Measurements from ENCODE around the gene UQCRQ. TPM values are rescaled to one million over a fixed set of nuclear protein-coding genes. Genes with fewer than 3 reads are reported as not detected.

The UQCRQ gene
- total and polyA plus RNA-seq, 2 of the 13 experiments (the other 11 are each of a cell fraction or from before 2014, with no cell fraction given): 257 to 575 TPM

DNA sequence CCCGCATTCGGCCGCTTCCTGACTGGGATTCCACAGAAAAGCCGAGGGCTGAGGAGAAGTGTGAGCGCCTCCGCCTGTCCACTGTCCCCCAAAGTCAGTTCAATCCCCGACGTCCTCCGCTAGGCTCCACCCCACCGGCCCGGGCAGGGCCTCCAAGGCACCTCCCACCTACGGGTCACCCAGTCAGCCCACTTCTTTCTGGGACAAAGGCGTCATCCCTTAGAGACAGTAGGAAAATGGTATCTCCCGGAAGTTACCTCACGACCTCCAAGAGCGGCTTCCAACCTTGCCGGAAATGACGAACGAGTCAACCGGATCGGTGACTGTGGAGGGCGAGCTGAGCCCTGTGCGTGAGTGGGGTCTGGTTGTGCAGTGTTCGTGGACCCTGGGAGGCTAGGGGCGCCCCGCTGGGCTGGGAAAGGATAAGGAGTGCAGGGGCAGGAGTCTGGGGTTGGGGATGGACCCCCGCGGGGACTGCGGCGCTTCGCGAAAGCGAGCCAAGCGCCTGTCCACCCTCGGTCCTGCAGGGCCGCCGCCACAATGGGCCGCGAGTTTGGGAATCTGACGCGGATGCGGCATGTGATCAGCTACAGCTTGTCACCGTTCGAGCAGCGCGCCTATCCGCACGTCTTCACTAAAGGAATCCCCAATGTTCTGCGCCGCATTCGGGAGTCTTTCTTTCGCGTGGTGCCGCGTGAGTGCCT is at the start of gene UQCRQ, which contains the start of gene GDF9 (continued):
- TF ChIP-seq, protein P1, sequence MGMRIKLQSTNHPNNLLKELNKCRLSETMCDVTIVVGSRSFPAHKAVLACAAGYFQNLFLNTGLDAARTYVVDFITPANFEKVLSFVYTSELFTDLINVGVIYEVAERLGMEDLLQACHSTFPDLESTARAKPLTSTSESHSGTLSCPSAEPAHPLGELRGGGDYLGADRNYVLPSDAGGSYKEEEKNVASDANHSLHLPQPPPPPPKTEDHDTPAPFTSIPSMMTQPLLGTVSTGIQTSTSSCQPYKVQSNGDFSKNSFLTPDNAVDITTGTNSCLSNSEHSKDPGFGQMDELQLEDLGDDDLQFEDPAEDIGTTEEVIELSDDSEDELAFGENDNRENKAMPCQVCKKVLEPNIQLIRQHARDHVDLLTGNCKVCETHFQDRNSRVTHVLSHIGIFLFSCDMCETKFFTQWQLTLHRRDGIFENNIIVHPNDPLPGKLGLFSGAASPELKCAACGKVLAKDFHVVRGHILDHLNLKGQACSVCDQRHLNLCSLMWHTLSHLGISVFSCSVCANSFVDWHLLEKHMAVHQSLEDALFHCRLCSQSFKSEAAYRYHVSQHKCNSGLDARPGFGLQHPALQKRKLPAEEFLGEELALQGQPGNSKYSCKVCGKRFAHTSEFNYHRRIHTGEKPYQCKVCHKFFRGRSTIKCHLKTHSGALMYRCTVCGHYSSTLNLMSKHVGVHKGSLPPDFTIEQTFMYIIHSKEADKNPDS (CRISPR knock-in tag; IDR thresholded peaks at IDR 0.05): no peak
- TF ChIP-seq SOX13 (IDR thresholded peaks at IDR 0.05) (no peak), SOX13 (CRISPR knock-in tag; conservative IDR thresholded peaks at IDR 0.05 in 1 of 2, IDR thresholded peaks at IDR 0.05 in 1 of 2) (no peak), ONECUT2 (CRISPR knock-in tag; IDR thresholded peaks at IDR 0.05) (no peak), ZNF777 (CRISPR knock-in tag; IDR thresholded peaks at IDR 0.05) (peak; percentile 94), TGIF2 (CRISPR knock-in tag; IDR thresholded peaks at IDR 0.05) (peak; percentile 63; the same call in 1 of the 2 replicates), ZNF850 (CRISPR knock-in tag; conservative IDR thresholded peaks at IDR 0.05) (no peak; the same call in 1 of the 2 replicates), MAF1 (CRISPR knock-in tag; IDR thresholded peaks at IDR 0.05; ENCODE audit: borderline replicate concordance) (0 out of 2 replicates have a peak, but pooled peaks have one; percentile 60), ZKSCAN8 (CRISPR knock-in tag; IDR thresholded peaks at IDR 0.05; ENCODE audit: borderline replicate concordance) (peak; percentile 59; the same call in 1 of the 2 replicates), MAFG (CRISPR knock-in tag; IDR thresholded peaks at IDR 0.05) (no peak), ZSCAN31 (CRISPR knock-in tag; IDR thresholded peaks at IDR 0.05; ENCODE audit: low read depth) (peak; percentile 83), CENPX (CRISPR knock-in tag; IDR thresholded peaks at IDR 0.05) (no peak), ZBTB42 (CRISPR knock-in tag; IDR thresholded peaks at IDR 0.05) (no peak), SATB2 (CRISPR knock-in tag; IDR thresholded peaks at IDR 0.05) (0 out of 2 replicates have a peak, but pooled peaks have one; percentile 12)
- TF ChIP-seq, protein P2, sequence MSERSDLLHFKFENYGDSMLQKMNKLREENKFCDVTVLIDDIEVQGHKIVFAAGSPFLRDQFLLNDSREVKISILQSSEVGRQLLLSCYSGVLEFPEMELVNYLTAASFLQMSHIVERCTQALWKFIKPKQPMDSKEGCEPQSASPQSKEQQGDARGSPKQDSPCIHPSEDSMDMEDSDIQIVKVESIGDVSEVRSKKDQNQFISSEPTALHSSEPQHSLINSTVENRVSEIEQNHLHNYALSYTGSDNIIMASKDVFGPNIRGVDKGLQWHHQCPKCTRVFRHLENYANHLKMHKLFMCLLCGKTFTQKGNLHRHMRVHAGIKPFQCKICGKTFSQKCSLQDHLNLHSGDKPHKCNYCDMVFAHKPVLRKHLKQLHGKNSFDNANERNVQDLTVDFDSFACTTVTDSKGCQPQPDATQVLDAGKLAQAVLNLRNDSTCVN (CRISPR knock-in tag; IDR thresholded peaks at IDR 0.05; ENCODE audit: borderline replicate concordance): no peak
- TF ChIP-seq, protein P3, sequence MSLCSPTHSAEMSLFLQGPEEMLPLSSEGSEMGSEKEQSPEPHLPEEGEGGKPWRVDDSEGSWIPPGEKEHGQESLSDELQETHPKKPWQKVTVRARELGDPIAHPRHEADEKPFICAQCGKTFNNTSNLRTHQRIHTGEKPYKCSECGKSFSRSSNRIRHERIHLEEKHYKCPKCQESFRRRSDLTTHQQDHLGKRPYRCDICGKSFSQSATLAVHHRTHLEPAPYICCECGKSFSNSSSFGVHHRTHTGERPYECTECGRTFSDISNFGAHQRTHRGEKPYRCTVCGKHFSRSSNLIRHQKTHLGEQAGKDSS (CRISPR knock-in tag; IDR thresholded peaks at IDR 0.05; ENCODE audit: borderline replicate concordance, low read depth): no peak
- TF ChIP-seq, protein P4, sequence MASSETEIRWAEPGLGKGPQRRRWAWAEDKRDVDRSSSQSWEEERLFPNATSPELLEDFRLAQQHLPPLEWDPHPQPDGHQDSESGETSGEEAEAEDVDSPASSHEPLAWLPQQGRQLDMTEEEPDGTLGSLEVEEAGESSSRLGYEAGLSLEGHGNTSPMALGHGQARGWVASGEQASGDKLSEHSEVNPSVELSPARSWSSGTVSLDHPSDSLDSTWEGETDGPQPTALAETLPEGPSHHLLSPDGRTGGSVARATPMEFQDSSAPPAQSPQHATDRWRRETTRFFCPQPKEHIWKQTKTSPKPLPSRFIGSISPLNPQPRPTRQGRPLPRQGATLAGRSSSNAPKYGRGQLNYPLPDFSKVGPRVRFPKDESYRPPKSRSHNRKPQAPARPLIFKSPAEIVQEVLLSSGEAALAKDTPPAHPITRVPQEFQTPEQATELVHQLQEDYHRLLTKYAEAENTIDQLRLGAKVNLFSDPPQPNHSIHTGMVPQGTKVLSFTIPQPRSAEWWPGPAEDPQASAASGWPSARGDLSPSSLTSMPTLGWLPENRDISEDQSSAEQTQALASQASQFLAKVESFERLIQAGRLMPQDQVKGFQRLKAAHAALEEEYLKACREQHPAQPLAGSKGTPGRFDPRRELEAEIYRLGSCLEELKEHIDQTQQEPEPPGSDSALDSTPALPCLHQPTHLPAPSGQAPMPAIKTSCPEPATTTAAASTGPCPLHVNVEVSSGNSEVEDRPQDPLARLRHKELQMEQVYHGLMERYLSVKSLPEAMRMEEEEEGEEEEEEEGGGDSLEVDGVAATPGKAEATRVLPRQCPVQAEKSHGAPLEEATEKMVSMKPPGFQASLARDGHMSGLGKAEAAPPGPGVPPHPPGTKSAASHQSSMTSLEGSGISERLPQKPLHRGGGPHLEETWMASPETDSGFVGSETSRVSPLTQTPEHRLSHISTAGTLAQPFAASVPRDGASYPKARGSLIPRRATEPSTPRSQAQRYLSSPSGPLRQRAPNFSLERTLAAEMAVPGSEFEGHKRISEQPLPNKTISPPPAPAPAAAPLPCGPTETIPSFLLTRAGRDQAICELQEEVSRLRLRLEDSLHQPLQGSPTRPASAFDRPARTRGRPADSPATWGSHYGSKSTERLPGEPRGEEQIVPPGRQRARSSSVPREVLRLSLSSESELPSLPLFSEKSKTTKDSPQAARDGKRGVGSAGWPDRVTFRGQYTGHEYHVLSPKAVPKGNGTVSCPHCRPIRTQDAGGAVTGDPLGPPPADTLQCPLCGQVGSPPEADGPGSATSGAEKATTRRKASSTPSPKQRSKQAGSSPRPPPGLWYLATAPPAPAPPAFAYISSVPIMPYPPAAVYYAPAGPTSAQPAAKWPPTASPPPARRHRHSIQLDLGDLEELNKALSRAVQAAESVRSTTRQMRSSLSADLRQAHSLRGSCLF (CRISPR knock-in tag; IDR thresholded peaks at IDR 0.05; ENCODE audit: borderline replicate concordance): no peak
- TF ChIP-seq, protein P5, sequence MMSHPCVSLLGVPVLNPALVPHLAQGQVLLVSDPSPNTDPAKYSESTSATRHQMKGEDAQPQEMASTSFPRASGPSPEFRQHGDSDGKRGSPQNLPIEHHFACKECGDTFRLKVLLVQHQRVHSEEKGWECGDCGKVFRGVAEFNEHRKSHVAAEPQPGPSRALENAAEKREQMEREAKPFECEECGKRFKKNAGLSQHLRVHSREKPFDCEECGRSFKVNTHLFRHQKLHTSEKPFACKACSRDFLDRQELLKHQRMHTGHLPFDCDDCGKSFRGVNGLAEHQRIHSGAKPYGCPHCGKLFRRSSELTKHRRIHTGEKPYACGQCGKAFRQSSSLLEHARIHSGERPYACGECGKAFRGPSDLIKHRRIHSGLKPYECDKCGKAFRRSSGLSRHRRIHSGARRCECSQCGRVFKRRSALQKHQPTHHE (CRISPR knock-in tag; IDR thresholded peaks at IDR 0.05; ENCODE audit: borderline replicate concordance): 0 out of 2 replicates have a peak, but pooled peaks have one; percentile 43
